HS-5 (cell line): Measurements from ENCODE around the gene KCNC4.

Experiments
- DNase-seq: peaks from one replicate; pipeline ENCODE4 v3.0.0-alpha.2; 2012; ENCODE audit warnings: low read depth

Gene KCNC4

DNA sequence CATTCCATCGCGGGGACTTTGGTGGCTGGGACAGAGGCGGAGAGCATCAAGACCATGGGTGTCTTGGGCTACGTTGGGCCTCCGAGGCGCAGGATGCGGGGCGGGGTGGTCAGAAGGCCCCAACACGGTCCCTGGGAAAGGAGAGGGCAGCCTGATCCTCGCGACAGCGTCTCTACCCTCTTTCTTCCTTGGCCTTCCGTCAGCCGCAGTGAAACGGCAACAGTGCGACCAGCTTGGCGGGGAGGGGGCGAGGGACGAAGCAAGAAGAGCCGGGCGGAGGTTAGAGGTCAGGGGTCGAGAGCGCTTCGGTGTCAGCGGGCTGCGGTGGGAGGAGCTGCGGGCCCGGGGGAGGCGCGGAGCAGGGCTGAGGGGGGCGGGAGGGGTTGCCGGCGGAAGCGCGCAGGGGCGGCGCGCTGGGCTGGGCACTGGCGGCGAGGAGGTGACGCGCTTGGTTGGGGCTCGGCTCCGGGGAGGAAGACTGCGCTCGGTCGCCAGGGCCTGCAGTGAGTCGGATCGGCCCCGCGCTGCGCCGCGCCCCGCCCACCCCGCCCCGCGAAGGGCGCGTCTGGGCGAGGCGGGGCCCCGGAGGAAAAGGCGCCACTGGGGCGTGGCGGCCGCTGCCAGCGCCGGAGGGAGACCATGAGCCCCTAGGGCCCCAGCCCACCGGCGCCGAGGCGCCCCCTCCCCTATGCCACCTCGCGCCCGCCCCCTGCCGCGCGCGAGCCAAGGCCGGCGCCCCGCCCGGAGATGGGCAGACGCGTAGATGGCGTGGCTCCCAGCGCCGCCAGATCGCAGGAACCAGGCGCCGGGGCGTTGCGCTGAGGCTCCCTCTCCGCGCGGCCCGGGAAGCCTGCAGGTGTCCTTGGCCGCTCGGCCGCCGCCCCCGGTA lies at the start of gene KCNC4:
Gene KCNC4, plus strand, starts transcription at position 600 of the 889 bp plus-strand sequence. CDS start 1,186 bp downstream, outside the sequence.
- no peak for DNase-seq

DNA sequence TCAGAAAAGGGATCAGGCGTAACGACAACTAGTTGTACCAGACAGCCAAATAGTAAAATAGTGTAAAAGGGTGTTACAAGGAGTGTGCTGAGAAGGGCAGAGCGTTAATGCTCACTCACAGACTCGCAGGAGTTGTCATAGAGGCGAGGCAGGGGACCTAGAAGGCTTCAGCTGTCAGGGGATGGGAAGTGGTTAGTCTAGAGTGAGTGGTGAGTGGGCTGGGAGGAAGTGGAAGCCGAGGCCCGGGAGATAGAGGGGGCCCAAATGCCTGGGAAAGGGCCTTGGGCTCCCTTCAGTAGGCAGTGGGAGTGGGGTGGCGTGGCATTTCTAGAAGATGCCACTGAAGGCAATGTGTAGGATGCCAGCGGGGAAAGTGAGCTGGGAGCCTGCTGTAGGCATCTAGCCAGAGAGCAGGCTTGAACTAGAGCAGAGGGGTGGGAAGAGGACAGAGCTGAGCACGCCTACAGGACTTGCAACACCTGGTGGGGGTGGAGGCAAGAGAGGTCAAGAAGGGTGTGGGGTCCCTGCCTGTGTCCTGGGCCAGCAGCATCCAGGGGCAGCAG lies 49.5 kb upstream of the KCNC4 start:
- no peak for DNase-seq

DNA sequence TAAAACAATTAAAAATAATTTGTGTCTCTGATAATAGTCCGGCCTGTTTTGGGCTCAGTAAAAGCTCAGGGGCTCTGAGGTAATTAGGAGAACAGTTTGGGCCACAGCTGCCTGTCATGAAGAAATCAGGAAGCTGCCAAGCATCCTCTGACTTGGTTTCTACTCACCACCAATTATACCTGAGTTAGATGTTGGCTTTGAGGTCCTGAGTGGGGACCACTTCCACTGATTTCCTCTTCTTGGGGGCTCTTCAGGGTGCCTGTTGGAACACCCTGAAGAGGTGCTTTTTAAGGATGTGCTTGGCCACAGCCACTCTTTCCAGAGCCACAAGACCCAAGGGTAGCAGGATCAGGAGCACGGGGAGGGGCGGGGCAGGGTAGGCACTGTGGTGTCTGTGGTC lies 48.9 kb upstream of the KCNC4 start:
- no peak for DNase-seq

DNA sequence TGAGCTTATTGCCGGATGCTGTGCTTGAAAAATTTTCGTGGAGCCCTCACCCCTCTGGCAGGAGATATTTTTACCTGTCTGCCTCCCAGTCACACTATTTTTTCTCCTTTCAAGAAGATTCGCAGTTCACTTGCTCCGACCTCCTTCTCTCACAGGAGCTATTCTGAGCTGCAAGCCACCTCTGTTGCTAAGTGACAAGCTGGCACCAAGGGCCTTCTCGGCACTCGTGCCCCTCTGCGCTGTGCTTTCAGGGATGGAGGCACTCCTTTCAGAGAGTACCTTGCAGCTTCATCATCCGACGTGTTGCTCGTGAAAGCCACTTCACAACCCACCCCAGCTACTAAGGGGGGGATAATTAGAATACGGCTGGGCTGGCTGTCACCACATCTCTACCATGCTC lies 48.3 kb upstream of the KCNC4 start:
- no peak for DNase-seq

DNA sequence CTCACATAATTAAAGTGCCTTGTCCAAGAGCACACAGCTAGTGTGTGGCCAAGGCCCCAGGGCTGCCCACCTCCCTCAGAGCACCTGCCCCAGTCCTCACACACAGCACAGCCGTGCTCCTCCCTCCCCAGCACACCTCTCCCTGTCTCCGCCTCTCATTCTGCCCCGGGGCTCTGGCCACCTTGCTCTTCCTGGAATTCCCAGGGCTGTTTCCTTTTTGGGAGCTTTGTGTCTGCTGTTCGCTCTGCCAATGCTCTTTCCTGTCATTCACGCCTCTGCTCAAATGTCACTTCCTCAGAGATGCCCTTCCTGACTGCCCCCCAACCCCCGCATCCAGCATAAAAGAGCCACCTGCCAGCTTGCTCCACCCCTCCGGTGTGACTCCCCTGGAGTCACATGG lies 46.5 kb upstream of the KCNC4 start:
- DNase-seq = no peak

DNA sequence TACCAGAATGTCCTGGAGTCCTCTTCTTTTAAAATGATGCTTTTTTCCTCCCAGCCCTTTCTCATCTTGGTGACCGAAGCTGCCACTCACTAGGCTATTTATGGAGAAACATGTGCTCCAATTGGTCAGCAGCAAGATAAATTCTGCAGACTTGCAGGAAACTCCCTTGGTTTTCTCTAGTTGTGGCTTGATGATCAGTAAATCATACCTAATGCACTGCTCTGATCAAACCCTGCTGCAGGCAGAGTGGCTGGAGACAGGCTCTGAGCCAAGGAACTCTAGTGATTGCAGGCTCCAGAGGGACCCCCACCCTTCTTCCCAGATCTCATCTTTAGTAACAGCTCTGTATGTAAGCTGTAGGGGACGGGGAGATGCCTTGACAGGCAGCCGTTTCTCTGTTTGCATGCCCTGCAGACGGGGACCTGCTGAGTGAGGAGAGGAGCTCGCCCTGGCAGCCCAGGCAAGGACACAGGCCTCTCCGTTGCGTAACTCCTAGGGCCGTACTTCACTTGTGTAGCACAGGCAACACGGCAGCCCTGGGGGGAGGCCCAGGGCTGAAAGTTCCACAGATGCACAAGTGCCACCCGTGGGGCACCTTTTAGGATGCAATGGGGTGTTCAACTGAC lies 45.3 kb upstream of the KCNC4 start:
- DNase-seq = no peak

DNA sequence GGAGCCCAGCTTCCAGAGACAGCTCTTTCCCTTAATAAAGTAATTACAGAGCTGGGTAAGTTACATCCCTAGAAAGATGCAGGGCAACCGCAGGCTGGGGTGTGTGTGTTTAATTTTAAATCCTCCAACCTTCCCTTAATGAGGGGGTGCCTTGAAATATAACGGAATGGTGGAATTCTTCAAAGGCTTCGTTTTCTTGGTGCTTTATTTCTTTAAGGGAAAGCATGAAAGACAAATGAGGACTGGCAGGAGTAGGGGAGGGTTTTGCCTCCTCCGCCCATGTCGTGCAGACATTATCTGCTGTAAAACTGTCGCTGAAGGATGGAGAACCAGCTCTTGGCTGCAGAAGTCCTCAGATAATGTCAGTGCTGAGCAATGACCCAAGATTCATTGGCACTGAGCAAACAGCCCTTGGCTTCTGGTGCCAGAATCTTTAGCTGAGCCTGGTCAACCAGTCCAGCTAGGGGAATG lies 44.3 kb upstream of the KCNC4 start:
- no peak for DNase-seq

DNA sequence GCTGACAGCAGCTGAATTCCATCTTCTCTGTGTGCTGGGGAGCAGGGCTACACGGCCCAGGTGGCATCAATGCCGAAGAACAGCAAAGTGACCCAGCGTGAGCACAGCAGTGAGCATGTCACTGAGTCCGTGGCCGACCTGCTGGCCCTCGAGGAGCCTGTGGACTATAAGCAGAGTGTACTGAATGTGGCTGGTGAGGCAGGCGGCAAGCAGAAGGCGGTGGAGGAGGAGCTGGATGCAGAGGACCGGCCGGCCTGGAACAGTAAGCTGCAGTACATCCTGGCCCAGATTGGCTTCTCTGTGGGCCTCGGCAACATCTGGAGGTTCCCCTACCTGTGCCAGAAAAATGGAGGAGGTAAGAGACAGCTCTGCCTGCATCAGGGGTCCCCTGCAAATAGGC lies 43.3 kb upstream of the KCNC4 start:
- DNase-seq = no peak

DNA sequence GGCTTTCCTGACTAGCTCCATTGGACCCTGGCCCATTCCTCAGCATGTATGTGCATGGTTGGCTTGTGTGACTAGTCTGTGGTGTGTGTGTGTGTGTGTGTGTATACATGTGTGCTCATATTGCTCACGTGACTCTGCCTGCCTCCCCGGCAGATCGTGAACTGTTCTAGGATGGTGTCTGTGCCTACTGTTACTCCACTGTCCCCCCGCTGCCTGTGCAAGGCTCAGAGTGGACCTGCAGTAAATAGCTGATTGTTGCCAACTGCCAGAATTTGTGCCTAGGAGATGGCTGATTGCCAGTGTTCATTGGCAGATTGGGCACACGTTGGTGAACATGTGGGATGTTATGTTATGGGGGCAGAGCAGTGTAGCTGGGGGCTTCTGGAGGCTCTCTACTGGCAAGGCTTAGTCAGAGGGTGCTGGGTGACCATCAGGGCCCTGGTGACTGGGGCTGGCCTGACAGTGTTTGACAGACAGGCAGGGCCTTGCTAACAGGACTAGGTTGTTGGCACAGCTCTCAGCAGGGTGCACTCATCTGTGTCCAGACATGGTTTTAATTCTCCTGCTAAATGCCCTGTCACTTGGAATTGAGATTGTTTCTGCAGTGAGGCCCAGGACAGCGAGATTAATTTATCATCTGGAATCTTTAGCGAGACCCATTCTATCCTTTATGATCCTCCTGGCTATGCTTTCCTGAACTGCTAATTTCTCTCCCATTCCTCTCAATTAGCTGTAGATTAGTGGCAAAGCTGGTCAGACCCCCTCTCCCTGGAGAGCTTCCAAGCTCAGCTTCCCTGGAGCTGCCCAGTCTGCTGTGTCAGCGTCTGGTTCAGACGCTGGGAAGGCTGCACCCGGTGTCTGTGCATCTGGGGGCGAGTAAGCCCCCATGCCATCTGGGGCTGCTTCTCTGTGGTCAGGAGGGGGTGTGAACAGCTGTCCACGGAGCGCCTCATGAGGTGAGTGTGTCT lies 39.1 kb upstream of the KCNC4 start:
- DNase-seq = no peak

DNA sequence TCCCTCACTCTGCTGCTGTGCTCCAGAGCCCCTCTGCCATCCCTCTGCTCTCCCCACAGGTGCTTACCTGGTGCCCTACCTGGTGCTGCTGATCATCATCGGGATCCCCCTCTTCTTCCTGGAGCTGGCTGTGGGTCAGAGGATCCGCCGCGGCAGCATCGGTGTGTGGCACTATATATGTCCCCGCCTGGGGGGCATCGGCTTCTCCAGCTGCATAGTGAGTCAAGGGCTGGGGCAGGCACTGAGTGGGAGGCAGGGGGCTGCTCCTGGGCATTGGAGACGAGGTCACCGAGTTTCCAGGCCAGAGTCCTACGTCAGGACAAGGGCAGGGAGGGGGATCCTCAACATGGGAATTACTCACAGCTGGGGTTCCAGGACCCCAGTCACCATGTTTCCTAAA lies 38.1 kb upstream of the KCNC4 start:
- DNase-seq = no peak

DNA sequence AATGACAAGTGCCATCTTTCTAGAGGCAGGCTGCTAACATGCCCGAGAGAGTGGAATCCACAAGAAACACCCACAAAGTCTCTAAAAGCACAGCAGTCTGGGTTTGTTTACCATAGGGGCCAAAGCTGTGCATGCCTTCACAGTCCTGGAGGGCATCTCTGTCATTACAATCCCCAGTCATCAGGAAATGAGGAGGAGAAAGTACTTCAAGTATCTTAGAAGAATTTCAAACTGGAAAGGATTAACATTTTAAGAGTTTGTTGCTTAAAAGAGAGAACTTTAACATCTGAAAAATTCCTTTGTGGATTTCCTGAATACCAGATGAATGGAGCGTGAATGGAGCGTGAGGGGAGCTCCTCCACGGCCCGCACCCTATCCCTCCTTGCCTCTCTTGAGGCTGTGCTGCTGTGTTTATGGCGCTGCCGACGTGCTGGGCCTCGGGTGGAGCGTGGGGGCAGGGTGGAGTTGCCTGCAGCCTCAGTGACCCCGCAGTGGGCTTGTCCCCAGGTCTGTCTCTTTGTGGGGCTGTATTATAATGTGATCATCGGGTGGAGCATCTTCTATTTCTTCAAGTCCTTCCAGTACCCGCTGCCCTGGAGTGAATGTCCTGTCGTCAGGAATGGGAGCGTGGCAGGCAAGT lies 36.5 kb upstream of the KCNC4 start:
- no peak for DNase-seq

DNA sequence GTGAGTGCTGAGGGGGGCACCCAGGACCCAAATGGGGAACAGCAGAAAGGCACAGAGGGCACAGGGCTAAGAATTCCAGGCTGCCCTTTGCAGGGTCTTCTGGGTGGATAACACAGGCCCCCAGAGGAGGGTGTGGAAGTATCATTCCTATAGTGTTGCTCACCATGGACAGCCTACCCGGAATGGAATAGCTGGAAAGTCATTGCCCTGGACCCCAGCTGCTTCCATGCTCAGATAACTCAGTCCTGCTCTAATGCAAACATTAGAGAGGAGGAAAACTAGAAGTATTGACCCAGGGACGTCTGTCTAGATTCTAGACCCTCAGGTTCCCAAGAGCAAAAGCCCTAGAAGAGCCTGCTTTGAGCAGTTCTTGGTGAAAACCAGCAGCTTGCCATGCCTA lies 35.2 kb upstream of the KCNC4 start:
- DNase-seq = no peak

DNA sequence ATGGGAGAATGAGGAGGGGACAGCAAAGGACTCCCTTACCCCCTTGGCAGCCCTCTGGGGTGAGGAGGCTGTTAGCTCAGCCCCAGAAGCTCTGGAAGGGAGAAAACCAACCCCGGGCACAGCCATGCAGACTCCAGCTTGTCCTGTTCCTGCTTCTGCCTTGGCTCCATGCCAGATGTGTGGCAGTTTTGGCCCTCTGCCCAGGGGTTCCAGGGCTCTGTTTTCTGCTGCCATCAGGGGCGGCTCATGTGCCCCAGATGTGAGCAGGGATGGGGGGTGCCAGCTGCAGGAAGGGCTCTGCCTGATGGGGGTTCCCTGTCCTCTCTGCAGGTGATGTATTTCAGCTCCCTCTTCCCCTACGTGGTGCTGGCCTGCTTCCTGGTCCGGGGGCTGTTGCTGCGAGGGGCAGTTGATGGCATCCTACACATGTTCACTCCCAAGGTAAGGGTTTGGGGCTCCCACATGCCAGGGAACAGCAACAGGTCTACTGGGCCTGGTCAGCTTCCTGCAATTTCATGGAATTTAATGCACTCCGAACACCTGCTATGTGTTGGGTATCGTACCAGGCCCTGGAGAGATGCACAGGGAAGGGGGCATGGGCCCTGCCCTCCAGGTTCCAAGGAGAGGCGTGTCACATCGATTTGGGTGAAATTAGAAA lies 33.7 kb upstream of the KCNC4 start:
- DNase-seq = no peak

DNA sequence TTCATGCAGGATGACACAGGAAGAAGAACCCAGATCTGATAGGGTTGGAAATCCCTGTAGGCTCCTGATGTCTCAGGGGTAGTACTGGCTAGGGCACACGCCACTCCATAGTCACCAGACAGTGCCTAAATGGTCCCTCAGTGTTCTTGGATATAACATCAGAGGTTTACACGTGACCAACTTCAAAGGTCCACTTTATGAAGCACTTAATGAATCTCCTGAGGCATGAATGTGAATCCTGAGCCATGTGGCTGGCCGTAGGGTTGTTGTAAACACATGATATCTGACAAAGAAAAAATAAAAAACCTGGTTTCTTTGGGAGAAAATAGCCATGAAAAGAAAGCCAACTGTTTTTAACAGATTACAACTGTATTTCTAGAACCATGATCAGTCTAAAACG lies 32.3 kb upstream of the KCNC4 start:
- DNase-seq = no peak

DNA sequence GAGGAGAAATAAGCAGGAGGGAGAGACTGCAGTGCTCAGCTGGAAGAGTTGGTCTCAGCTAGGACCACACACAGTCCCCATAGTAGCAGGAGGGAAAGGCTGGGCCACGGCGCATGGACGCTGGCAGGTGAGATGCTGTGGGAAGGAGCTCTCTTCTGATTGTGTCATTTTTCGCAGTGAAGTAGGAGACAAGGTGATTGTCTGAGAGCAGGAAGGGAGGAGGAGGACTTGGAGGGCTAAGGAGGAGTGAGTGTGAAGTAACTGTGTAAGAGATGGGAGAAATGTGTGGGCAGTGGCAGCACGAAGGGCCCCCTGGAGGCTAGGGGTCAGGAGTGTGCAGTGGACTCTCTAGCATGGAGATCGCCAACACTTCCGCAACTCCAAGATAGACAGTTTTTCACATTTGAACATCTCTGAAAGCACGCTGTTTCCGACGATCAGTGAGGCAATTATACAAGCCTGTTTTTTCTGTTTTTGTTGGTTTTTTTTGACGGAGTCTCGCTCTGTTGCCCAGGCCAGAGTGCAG lies 26.4 kb upstream of the KCNC4 start:
- DNase-seq = no peak

DNA sequence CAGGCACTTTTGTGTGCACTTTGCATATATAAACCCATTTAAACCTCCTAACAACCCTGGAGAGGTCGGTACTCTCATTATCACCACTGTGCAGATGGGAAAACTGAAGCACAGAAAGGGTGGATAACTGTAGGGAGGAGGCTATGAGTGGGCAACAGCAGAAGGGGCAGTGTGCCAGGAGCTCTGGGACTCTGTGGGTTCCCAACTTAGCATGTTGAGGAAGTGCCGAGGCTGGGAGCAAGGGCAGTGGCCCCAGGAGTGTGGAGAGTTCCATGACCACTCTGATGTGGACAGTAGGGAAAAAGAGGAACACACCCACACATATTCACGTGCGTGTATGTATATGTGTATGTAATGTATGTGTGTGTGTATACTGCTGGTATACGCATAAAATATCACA lies 25.7 kb upstream of the KCNC4 start:
- DNase-seq = no peak

DNA sequence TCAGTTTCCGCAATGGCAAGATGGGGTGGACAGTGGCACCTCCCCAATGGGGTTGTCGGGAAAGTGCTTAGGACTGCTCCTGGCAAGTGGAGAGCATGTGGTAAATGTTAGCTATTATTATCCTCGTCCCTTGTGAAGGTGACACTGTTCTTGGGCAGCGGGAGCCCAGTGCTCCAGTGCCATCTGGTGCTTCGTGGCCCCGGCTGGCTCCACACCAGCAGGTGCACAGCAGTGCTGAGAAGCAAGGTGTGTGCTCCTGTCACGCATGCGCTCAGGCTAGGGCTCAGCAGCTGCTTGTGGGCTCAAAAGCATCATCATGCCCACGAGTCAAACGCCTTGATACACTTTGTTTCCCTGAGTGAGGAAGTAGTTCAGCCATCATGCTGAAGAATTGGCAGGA lies 24.9 kb upstream of the KCNC4 start:
- no peak for DNase-seq

DNA sequence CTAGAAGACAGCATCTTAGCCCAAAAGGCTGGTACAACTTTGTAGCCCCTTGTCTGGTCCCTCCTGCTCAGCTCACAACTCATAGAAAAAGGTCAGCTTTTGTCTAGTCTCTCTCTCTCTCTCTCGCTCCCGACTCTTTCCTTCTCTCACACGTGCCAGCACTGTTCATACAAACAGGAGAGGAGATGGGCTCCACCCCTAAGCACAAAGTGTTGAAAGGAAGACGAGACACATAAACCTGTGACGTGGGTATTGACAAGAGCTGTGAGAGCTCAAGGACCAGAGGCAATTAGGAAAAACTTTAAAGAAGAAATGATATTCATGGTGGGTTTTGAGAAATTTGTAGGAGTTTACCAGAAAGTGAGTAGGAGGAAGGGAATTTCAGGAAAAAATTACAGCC lies 23.6 kb upstream of the KCNC4 start:
- no peak for DNase-seq

DNA sequence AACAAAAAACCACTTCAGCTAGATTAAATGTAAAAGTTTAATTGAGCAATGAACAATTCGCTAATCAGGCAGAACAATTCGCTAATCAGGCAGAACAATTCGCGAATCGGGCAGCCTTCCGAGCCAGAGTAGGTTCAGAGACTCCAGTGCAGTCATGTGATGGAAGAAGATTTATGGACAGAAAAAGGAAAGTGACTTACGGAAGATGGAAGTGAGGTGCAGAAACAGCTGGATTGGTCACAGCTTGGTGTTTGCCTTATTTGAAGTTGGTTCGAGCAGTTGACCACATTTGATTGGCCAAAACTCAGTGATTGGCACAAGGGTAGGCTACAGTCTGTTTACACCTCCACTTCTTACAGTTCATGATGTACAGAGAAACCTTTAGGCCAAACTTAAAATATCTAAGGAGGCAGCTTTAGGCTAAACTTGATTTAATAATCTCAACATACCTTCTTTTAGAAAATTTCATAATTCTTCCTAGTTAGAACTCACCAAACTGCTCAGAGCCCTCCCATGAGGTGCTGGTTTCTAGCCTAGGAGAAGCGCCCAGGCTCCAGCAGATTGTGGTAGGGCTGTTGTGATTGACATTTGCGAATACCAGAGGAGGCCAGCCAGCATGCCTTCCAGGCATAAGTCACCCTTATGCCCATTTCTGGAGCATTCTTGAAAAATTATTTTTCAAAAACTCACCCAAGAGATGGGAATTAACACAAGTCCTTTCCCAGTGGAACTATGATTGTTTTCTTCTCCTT lies 22.8 kb upstream of the KCNC4 start:
- no peak for DNase-seq

DNA sequence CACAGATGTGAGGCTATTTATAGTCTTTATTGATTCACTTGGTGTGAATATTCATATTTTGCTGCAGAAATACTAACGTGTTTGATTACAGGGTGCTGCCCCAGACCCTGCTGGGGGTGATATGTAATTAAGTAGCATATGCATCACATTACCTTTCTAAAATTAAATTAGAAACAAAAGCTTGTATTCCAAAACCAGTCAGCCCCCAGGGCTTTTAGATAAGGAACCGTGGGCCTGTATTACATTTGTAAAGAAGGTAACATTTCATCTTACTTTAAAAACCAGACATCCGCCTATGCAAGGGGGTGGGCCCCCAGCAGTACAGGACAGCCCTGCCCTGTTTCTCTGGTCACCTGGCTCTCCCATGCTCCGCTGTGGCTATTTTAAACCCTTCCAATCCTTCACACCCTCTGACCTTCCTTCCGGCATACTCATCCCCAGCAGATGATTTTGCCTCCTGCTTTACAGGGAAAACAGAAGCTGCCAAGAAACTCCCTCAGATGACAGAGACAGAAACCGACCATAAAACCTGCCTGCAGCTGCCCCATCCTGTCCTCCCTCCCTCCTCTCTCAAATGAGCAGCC lies 22.0 kb upstream of the KCNC4 start:
- DNase-seq = no peak
